IMR-90 (cell line): ENCODE data around the gene UNC13C. TPM values are rescaled to one million over a fixed set of nuclear protein-coding genes. Genes with fewer than 3 reads are reported as not detected.

ENCODE experiments used
- ATAC-seq: fragments of 200-7000 bp; cut with Tn5 transposase; 2 replicates; pipeline ENCODE4 v1.9.1; 2020; ENCODE audit warnings: low read depth, mild to moderate bottlenecking, moderate library complexity
- BruUV-seq: library from RNA; stranded (reverse); fragments of 400-500 nt; replicated peaks from 2 replicates; lab custom pipeline; 2021; lab: Mats Ljungman, UMichigan
- CTCF ChIA-PET: fragments of 300-600 bp; formaldehyde crosslinking; extraction: SDS; loops from one replicate; lab custom pipeline; 2021; ENCODE audit warnings: antibody characterized with exemption; lab: Yijun Ruan, JAX
- POLR2A ChIA-PET: fragments of 300-600 bp; sonication (Branson Sonifier 250); formaldehyde crosslinking; loops from one replicate; lab custom pipeline; 2022; ENCODE audit warnings: antibody characterized with exemption; ENCODE audit not compliant: unreplicated experiment; lab: Charles Lee
- DNase-seq: peaks from one replicate; pipeline ENCODE4 v3.0.0; 2013
- H2AFZ ChIP-seq: replicated peaks from 2 replicates; pipeline ENCODE3; 2013; ENCODE audit warnings: low read length, mild to moderate bottlenecking; ENCODE audit not compliant: poor library complexity
- H2AK5ac ChIP-seq: 2 replicates; pipeline ENCODE4 v1.6.1; 2013; ENCODE audit warnings: low read depth, low read length, inconsistent platforms
- H2AK9ac ChIP-seq: replicated peaks from 2 replicates; pipeline ENCODE3; 2013; ENCODE audit warnings: mild to moderate bottlenecking, low read depth, low read length, moderate library complexity; ENCODE audit not compliant: poor library complexity
- H2BK120ac ChIP-seq: 2 replicates; pipeline ENCODE4 v1.6.1; 2013; ENCODE audit warnings: low read depth, low read length, inconsistent platforms
- H2BK15ac ChIP-seq: 3 replicates; pipeline ENCODE4 v1.6.1; 2013; ENCODE audit warnings: low read depth, low read length, inconsistent platforms
- H2BK20ac ChIP-seq: 2 replicates; pipeline ENCODE4 v1.6.1; 2013; ENCODE audit warnings: low read depth, mild to moderate bottlenecking, inconsistent platforms, low read length, moderate library complexity
- H2BK5ac ChIP-seq: 2 replicates; pipeline ENCODE4 v1.6.1; 2013; ENCODE audit warnings: mild to moderate bottlenecking, low read depth, low read length, inconsistent platforms; ENCODE audit not compliant: poor library complexity, severe bottlenecking
- H3K14ac ChIP-seq: replicated peaks from 2 replicates; pipeline ENCODE4 v1.6.1; 2013; ENCODE audit warnings: low read depth, low read length, inconsistent platforms
- H3K18ac ChIP-seq: 2 replicates; pipeline ENCODE4 v1.6.1; 2013; ENCODE audit warnings: low read depth, low read length, control low read depth
- H3K23ac ChIP-seq: 2 replicates; pipeline ENCODE4 v1.6.1; 2013; ENCODE audit warnings: low read depth, low read length, inconsistent platforms
- H3K27ac ChIP-seq: 2 replicates; pipeline ENCODE4 v1.5.1; 2013; ENCODE audit warnings: mild to moderate bottlenecking, control low read depth, low read length; ENCODE audit not compliant: insufficient read depth
- H3K27me3 ChIP-seq: 2 replicates; pipeline ENCODE4 v1.6.1; 2013; ENCODE audit warnings: low read length; ENCODE audit not compliant: control insufficient read depth, insufficient read depth
- H3K36me3 ChIP-seq: 2 replicates; pipeline ENCODE4 v1.6.1; 2013; ENCODE audit warnings: low read length, mixed read lengths; ENCODE audit not compliant: control insufficient read depth, insufficient read depth
- H3K4ac ChIP-seq: 2 replicates; pipeline ENCODE4 v1.6.1; 2013; ENCODE audit warnings: low read depth, low read length, inconsistent platforms
- H3K4me1 ChIP-seq: 2 replicates; pipeline ENCODE4 v1.6.1; 2013; ENCODE audit warnings: low read length, mixed read lengths; ENCODE audit not compliant: control insufficient read depth, insufficient read depth
- H3K4me2 ChIP-seq: 2 replicates; pipeline ENCODE4 v1.6.1; 2013; ENCODE audit warnings: low read depth, mild to moderate bottlenecking, control low read depth, low read length, moderate library complexity
- H3K4me3 ChIP-seq: 2 replicates; pipeline ENCODE4 v1.5.1; 2013; ENCODE audit warnings: low read depth, mild to moderate bottlenecking, control low read depth, low read length, moderate library complexity; ENCODE audit not compliant: insufficient read depth
- H3K56ac ChIP-seq: 2 replicates; pipeline ENCODE4 v1.6.1; 2013; ENCODE audit warnings: low read length, inconsistent platforms; ENCODE audit not compliant: insufficient read depth; ENCODE audit errors: extremely low read depth
- H3K79me1 ChIP-seq, 2 experiments: 2 replicates each; pipeline ENCODE4 v1.6.1; 2013; ENCODE audit warnings: low read length in 2 of 2, inconsistent platforms in 1 of 2, low read depth in 1 of 2
- H3K9ac ChIP-seq: 2 replicates; pipeline ENCODE4 v1.6.1; 2013; ENCODE audit warnings: low read depth, low read length, control low read depth
- H3K9me1 ChIP-seq: 2 replicates; pipeline ENCODE4 v1.6.1; 2013; ENCODE audit warnings: low read length, inconsistent platforms; ENCODE audit not compliant: insufficient read depth
- H3K9me3 ChIP-seq: 2 replicates; pipeline ENCODE4 v1.6.1; 2013; ENCODE audit warnings: low read length; ENCODE audit not compliant: control insufficient read depth, insufficient read depth
- H4K20me1 ChIP-seq: 2 replicates; pipeline ENCODE4 v1.6.1; 2013; ENCODE audit warnings: low read length, inconsistent platforms; ENCODE audit not compliant: insufficient read depth
- H4K5ac ChIP-seq: 2 replicates; pipeline ENCODE4 v1.6.1; 2013; ENCODE audit warnings: mild to moderate bottlenecking, low read depth, low read length, control low read depth
- H4K8ac ChIP-seq, 2 experiments: 2 replicates each; pipeline ENCODE4 v1.6.1; 2013; ENCODE audit warnings: low read depth in 2 of 2, low read length in 2 of 2, control low read depth in 1 of 2, inconsistent platforms in 1 of 2
- H4K91ac ChIP-seq: 2 replicates; pipeline ENCODE4 v1.6.1; 2013; ENCODE audit warnings: low read depth, low read length, inconsistent platforms; ENCODE audit not compliant: insufficient read depth
- BHLHE40 ChIP-seq: fragments of 150-350 bp; IDR thresholded peaks from 2 replicates; pipeline ENCODE4 v1.6.1; 2016; ENCODE audit warnings: mild to moderate bottlenecking, low read depth, low read length
- CEBPB ChIP-seq: IDR thresholded peaks from 2 replicates; pipeline ENCODE4 v1.6.1; 2012; ENCODE audit warnings: low read depth, low read length, improper control_type of control experiment
- CHD1 ChIP-seq: IDR thresholded peaks from 2 replicates; pipeline ENCODE4 v1.6.1; 2012; ENCODE audit warnings: low read depth, low read length, improper control_type of control experiment
- FOS ChIP-seq: fragments of 150-350 bp; IDR thresholded peaks from 2 replicates; pipeline ENCODE4 v1.6.1; 2016; ENCODE audit warnings: low read depth, low read length
- MAZ ChIP-seq: IDR thresholded peaks from 2 replicates; pipeline ENCODE4 v1.6.1; 2012; ENCODE audit warnings: low read depth, mild to moderate bottlenecking, low read length, improper control_type of control experiment, moderate library complexity, borderline replicate concordance
- MXI1 ChIP-seq: IDR thresholded peaks from 2 replicates; pipeline ENCODE4 v1.6.1; 2012; ENCODE audit warnings: low read depth, mild to moderate bottlenecking, low read length, moderate library complexity, borderline replicate concordance
- NFE2L2 ChIP-seq: fragments of 150-350 bp; IDR thresholded peaks from 2 replicates; pipeline ENCODE4 v1.6.1; 2016; ENCODE audit warnings: low read depth, mild to moderate bottlenecking, low read length
- SMC3 ChIP-seq: fragments of 150-350 bp; IDR thresholded peaks from 2 replicates; pipeline ENCODE4 v1.6.1; 2016; ENCODE audit warnings: low read depth, mild to moderate bottlenecking, antibody characterized with exemption, low read length, moderate library complexity
- WGBS, 2 experiments: methylation state at CpG; one replicate each; pipeline versions ENCODE4 v1.1.5 to v1.1.7; 2013; ENCODE audit warnings: missing lambda C conversion rate in 2 of 2; ENCODE audit not compliant: insufficient read length in 1 of 2; ENCODE audit errors: extremely low coverage in 2 of 2; 5-methylcytosine and 5-hydroxymethylcytosine counted together
- dilution Hi-C: fragments of 300-500 bp; cut with HindIII; formaldehyde crosslinking; loops from one replicate; pipeline ENCODE4 v1.14.3; 2018; ENCODE audit warnings: low sequenced_read_pairs; ENCODE audit not compliant: unreplicated experiment
- in situ Hi-C: fragments of 300-500 bp; cut with MboI; formaldehyde crosslinking; loops from 3 replicates; pipeline ENCODE4 v1.14.3; 2019; ENCODE audit warnings: low sequenced_read_pairs, inconsistent platforms, mixed read lengths
- intact Hi-C: fragments of 100-400 bp; cut with micrococcal nuclease; formaldehyde crosslinking; loops from 2 replicates; pipeline ENCODE4 v1.10.0; 2022
- polyA plus RNA-seq, 3 experiments: library from polyadenylated mRNA; depleted of rRNA; stranded (reverse); fragments of >200 nt; gene quantifications; 2 replicates each; pipeline ENCODE4 v1.2.3, GENCODE V29; 2012; ENCODE audit warnings: low replicate concordance in 1 of 3
- total RNA-seq: library from RNA; depleted of rRNA; stranded (reverse); fragments of >200 nt; gene quantifications from 2 replicates; pipeline ENCODE4 v1.2.3, GENCODE V29; 2012
- TF ChIP-seq, protein P1 (sequence below): fragments of 150-350 bp; IDR thresholded peaks from 2 replicates; pipeline ENCODE4 v1.6.1; 2017; ENCODE audit warnings: mild to moderate bottlenecking, antibody characterized with exemption, low read length, low read depth
- TF ChIP-seq, protein P2 (sequence below): fragments of 150-350 bp; IDR thresholded peaks from 2 replicates; pipeline ENCODE4 v1.6.1; 2016; ENCODE audit warnings: low read depth, mild to moderate bottlenecking, low read length, moderate library complexity, borderline replicate concordance
- TF ChIP-seq, protein P3 (sequence below): conservative IDR thresholded peaks from 2 replicates; pipeline ENCODE4 v1.5.1; 2012; ENCODE audit warnings: mild to moderate bottlenecking, low read depth, low read length, improper control_type of control experiment

The UNC13C gene
- total and polyA plus RNA-seq, 2 of the 4 experiments (the other 2 are of a cell fraction), result not detected

DNA sequence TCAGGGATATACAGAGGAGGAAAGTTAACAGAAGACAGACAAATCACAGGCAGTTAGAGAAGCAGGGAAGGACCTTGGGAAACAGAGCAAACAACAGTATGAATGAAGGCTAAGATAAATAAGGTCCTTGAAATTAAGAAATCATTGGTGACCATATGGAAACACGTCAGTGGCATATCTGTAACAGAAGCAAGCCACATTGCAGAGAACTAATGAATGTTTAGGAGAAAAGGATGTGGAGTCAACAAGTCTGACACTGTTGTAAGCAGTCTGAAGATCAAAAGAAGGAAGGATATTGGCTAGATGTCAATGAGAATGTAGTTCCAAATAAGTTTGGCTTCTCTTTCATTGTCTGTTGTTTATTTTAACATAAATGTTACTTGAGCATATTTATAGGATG, 542.4 kb downstream of the UNC13C start:
- Histone ChIP-seq H2BK5ac (no peak overlapping the region), H3K9me3 (no peaks in the 10 kb centered on the region), H3K4ac (no peak overlapping the region), H2BK15ac (no peak overlapping the region), H3K9me1 (no peaks in the 10 kb centered on the region), H2AFZ (no peak overlapping the region), H3K23ac (no peak overlapping the region), H4K5ac (no peak overlapping the region), H3K9ac (no peak overlapping the region), H3K14ac (no peak overlapping the region), H3K27me3 (no peaks in the 10 kb centered on the region), H3K4me2 (no peak overlapping the region), H3K36me3 (no peaks in the 10 kb centered on the region), H3K56ac (no peak overlapping the region), H4K8ac (no peak overlapping the region), H3K4me3 (no peak overlapping the region), H2AK5ac (no peak overlapping the region), H4K91ac (no peak overlapping the region), H2BK120ac (no peak overlapping the region), H3K4me1 (no peaks in the 10 kb centered on the region), H2AK9ac (no peak overlapping the region), H3K27ac (no peak overlapping the region), H2BK20ac (no peak overlapping the region), H3K79me1 (no peaks in the 10 kb centered on the region), H4K20me1 (no peaks in the 10 kb centered on the region), H3K18ac (no peak overlapping the region)
- intact Hi-C loops, result no loop called here
- ATAC-seq (no peak), DNase-seq (no peak)
- in situ Hi-C loops, result no loop called here
- ChIA-PET POLR2A (no interaction called here), CTCF (no interaction called here)
- TF ChIP-seq, protein P1, sequence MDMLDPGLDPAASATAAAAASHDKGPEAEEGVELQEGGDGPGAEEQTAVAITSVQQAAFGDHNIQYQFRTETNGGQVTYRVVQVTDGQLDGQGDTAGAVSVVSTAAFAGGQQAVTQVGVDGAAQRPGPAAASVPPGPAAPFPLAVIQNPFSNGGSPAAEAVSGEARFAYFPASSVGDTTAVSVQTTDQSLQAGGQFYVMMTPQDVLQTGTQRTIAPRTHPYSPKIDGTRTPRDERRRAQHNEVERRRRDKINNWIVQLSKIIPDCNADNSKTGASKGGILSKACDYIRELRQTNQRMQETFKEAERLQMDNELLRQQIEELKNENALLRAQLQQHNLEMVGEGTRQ, result no peak
- no peak for TF ChIP-seq MAZ
- TF ChIP-seq CEBPB, result no peak
- TF ChIP-seq CHD1, result no peak
- no peak for TF ChIP-seq MXI1
- no peak for TF ChIP-seq NFE2L2
- TF ChIP-seq FOS, result no peak
- TF ChIP-seq, protein P2, sequence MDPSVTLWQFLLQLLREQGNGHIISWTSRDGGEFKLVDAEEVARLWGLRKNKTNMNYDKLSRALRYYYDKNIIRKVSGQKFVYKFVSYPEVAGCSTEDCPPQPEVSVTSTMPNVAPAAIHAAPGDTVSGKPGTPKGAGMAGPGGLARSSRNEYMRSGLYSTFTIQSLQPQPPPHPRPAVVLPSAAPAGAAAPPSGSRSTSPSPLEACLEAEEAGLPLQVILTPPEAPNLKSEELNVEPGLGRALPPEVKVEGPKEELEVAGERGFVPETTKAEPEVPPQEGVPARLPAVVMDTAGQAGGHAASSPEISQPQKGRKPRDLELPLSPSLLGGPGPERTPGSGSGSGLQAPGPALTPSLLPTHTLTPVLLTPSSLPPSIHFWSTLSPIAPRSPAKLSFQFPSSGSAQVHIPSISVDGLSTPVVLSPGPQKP, result no peak
- TF ChIP-seq BHLHE40, result no peak
- no peak for TF ChIP-seq SMC3
- TF ChIP-seq, protein P3, sequence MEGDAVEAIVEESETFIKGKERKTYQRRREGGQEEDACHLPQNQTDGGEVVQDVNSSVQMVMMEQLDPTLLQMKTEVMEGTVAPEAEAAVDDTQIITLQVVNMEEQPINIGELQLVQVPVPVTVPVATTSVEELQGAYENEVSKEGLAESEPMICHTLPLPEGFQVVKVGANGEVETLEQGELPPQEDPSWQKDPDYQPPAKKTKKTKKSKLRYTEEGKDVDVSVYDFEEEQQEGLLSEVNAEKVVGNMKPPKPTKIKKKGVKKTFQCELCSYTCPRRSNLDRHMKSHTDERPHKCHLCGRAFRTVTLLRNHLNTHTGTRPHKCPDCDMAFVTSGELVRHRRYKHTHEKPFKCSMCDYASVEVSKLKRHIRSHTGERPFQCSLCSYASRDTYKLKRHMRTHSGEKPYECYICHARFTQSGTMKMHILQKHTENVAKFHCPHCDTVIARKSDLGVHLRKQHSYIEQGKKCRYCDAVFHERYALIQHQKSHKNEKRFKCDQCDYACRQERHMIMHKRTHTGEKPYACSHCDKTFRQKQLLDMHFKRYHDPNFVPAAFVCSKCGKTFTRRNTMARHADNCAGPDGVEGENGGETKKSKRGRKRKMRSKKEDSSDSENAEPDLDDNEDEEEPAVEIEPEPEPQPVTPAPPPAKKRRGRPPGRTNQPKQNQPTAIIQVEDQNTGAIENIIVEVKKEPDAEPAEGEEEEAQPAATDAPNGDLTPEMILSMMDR, result no peak
- BruUV-seq, result no TSS peak
- dilution Hi-C loops, result no loop called here
- WGBS, 2 experiments, result 0% methylated on average over 1 of the region's 1 CpG; no CpG with 5 or more reads in 1 of the 2 experiments
